HG03342 (cell line): ENCODE measurements around the gene GON4L.
"Not testable (repeated sequence)": the region's sequence is repeated elsewhere in the genome, so short reads cannot be mapped to it uniquely, and the experiment has no call there.

Experiments used
- ATAC-seq: cut with Tn5 transposase; IDR thresholded peaks from one replicate; pipeline ENCODE4 v1.9.1; 2021; ENCODE audit warnings: mild to moderate bottlenecking, moderate library complexity; ENCODE audit not compliant: unreplicated experiment

GON4L gene

DNA sequence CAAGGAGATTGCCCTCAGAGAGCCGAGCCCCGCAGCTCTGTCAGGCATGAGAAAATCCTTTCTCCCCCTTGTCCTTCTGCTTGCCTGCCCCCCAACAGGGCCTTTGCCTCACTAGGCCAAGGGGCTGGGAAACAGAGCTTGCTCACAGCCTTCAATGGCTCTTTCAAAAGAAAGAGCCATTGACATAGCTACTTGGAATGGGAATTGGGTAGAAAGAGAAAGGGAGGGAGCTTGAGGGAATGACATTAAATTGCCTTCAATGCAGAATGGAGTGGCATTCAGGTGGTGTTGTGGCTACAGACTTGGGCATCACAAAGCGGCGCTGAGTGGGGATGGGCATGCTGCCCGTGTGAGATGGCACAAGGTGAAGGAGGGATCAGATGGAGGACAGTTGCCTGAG lies 15.5 kb upstream of the GON4L start:
- ATAC-seq: no peak

DNA sequence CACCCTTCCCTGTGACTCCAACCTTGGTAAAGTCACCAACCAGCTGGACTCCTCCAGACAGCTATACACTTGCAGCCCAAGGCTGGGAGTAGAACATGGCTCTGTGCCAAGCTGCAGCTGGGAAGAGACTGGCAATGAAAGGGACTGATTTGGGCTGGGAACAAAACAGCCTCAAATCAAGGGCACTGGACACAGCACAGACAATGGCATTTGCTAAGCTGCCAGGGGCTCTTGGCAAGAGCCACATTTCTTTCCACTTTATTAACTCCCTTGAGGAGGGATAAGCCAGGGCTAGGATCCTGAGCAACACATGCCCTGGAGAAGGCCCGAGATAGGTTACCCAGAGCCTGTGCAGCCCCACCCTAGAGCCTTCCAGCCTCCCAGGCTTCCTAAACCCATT lies 14.4 kb upstream of the GON4L start:
- no peak for ATAC-seq

DNA sequence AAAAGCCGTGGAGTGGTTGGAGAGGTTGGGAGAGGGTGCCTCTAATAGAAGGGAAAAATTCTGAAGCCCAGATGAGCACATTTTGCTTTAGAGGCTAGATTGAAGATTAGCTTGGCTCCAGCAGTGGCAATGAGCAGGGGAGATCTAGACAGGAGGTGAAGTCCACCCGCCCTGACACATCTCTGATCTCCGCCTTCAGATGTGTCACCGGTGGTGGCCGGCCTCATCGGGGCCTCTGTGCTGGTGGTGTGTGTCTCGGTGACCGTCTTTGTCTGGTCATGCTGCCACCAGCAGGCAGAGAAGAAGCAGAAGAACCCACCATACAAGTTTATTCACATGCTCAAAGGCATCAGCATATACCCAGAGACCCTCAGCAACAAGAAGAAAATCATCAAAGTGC lies 10.8 kb upstream of the GON4L start:
- no peak for ATAC-seq

DNA sequence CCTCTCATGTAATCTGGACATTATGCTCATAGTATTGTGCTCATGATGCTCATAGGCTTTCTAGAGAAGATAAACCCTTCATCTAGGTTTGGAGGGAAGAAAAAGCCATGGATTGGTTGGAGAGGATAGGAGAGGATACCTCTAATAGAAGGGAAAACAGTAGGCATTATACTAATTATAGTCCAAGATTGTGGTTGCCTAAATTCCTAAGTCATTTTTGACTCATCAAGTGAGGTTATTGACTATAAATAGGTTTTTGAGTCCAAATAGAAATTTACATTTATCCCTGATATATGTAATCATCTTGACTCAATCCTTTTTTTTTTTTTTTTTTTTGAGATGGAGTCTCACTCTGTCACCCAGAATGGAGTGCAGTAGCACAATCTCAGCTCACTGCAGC lies 7.4 kb upstream of the GON4L start:
- ATAC-seq: no peak

DNA sequence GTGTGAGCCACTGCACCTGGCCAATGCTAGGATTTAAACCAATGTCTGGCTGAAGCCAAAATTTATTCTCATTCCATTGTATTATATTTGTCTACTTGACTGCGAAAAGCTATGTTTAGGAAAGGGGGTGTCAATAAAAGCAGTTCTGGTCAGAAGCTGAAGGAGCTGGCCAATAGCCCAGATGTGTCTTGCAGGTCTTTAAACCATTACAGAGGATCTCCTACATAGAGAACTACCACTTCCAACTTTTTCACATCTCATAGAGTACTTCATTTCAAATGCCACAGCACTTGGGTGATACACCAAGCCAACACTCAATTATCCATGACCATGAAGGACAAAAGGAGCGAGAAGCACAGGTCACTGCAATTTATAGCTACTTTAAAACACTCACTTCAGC lies 4.9 kb upstream of the GON4L start:
- no peak for ATAC-seq

DNA sequence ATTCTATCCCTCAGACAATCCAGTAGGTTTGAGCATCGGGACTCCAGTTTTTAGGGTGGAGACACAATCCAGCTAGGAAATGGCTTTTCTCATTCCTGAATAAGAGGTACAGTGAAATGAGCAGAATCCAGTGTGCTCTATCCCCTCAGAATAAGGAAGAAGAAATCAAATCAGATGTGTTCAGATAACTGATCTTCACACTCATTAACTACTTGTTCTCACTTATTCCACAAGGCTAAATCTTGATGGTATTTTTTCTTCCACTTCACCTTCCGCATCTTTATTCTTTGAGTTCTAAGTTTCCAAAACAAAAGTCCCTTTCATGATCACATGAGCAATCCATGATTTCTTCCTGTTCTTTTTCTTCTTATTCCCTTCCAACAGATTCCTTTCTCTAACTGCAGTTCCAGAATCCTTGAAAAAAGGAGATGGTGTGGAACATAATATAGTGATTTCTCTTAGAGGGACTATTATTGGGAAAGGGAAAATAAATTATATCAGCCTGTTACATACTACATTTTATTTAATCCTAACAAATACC lies 4.0 kb upstream of the GON4L start:
- ATAC-seq: no peak

DNA sequence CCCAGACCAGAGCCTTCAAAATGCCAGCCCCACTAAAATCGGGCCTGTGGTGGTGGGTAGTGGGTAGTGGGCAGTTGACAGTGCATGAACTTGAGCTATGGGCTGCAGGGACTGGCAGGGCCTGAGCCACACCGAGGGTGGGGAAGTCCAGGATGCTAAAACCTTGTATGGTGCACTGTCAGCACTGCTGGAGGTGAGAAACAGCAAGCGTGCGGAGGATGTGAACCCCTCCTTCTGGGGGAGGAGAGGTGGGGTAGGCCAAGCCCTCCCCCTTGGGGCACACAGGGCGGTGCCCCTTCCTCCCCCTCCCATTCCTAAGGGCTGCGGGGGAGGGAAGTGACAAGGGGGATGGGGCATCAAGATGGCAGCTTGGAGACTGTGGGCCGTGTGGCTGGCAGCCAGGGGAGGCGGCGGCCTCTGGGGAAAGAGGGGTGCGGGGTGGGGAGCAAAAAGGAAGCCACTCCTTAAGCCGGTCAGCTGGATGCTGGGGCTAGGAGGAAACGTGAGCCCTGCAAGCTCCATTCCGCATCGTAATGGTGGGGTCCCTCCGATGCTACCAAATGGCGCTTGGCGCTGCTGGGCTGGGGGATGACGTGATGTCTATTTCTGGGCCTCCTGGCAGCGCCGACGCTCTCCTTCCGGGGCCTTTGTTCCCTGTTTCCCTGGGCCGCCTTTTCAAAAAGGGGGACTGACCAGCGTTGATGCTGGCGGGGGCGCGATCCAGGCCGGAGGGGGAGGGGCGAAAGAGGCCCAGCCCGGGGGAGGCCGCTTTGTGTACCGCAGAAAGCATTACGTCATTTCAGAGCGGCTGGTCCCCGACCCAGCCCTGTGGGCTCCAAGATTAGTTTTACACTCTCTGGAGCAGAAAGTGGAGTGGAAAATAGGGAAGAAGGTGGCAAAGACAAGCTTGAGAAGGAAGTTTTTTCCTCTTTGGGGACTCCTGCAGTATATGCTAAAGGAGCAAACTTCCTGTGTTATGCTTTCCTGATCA lies 3.2 kb upstream of the GON4L start:
- peak; percentile 30 for ATAC-seq

DNA sequence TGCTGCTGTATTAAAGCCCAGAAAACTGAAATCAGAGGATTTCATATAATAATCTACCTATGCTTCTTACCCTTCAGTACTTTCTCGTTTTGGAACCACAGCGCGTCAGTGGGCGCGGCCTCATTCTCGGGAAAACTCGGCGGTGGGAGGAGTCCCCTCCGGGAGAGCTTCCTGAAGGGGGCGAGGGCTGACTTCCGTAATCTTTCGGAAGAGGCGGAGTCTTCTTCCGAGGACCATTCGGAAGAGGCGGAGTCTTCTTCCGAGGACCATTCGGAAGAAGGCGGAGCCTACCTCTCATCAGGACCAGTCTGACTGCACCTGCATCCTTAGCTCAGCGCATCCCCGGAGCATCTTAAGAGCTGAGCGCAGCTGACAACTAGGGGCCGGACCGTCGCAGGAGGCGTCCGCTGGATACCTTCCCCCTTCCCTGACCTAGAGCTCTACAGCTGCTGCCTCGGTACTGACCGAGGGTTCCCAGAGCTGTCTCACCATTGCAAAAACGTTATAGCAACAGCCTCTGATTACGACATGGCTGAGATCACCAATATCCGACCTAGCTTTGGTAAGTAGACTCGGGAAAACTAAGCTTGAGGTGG lies 2.3 kb upstream of the GON4L start, which contains the start of gene SYT11:
TSS of gene SYT11 (plus strand) at position 334 of the 596 bp plus-strand sequence. CDS start at position 529, 195 bp downstream.
- ATAC-seq: peak; percentile 63

- ATAC-seq: no peak
Measured at GRCh38 chr1:155858800-155859233, 1.8 kb upstream of the GON4L start.

DNA sequence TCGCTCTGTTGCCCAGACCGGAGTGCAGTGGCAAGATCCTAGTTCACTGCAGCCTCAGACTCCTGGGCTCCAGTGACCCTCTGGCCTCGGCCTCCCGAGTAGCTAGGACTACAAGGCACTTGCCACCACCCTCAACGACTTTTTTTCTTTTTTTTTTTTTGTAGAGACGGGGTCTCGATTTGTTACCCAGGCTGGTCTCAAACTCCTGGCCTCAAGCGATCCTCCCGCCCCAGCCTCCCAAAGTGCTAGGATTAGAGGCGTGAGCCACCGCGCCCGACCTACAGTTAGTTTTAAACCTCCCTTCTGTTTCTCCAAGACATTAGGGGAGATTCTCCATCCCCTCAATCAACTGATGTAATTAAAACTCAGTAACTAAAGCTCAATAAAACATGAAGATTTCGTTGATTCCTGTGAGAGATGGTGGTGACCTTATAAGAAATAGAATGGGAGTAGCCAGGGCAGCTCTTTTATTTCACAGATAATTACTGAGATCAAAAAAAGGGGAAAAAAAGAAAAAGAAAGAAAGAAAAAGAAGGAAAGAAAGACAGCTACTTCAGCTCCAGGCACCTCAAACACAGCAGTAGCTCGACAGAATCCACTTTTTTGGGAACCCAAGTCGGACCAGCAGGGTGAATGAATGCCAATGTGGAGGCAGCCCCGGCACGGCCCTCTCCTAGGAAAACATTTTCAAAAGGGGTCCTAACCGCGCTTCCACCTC lies 598 bp downstream of the GON4L start:
- no peak for ATAC-seq

GRCh38 chr1:155850345-155850744 lies 6.7 kb downstream of the GON4L start:
- ATAC-seq: no peak

GRCh38 chr1:155847823-155848529 lies 9.0 kb downstream of the GON4L start:
- ATAC-seq: no peak

DNA sequence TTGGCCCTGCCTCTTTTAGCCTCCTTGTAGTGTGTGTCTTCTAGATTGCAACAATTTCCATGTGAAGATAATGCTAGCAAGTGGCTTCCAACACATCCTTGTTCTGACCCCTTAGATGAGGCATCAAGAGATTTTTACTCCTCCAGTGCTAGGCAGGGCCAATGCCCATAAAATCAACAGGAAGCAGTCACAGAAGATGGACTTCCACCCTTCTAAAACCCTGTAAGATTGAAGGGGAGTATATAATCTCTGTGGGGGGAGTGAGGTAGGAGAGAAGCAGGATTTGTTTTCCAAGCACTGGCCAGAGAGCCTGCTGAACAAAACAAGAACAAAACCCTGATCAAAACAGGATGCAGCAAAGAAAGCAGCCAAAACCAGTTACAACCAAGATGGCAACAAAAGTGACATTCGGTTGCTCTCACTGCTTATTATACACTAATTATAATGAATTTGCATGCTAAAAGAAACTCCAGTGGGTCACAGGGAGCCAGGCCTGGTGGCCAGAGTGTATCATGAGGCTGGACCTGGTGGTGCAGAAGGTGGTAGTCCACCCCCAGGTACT lies 12.1 kb downstream of the GON4L start:
- ATAC-seq: no peak

DNA sequence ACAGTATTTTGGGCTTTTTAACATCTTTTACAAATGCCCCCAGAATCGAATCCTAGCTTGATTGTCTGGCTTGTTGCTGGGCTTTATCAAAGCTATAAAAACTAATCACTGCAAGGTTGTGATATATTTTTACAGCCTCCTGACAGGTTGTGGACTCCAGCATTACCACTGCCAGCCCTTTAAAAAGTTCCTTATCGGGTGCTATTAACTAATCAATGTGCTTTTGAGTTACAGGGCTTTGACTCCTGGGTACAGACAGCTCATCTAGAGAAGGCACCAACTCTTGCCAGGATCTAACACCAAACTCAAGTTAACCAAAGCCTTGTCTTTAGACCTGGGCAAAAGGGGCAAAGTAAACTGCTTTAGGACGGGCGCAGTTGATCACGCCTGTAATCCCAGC lies 16.6 kb downstream of the GON4L start:
- no peak for ATAC-seq

GRCh38 chr1:155835548-155835947 lies 21.5 kb downstream of the GON4L start:
- ATAC-seq: no peak

DNA sequence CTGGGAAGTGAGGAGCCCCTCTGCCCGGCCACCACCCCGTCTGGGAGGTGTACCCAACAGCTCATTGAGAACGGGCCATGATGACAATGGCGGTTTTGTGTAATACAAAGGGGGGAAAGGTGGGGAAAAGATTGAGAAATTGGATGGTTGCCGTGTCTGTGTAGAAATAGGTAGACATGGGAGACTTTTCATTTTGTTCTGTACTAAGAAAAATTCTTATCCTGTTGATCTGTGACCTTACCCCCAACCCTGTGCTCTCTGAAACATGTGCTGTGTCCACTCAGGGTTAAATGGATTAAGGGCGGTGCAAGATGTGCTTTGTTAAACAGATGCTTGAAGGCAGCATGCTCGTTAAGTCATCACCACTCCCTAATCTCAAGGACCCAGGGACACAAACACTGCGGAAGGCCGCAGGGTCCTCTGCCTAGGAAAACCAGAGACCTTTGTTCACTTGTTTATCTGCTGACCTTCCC lies 22.1 kb downstream of the GON4L start:
- not testable (repeated sequence) for ATAC-seq

DNA sequence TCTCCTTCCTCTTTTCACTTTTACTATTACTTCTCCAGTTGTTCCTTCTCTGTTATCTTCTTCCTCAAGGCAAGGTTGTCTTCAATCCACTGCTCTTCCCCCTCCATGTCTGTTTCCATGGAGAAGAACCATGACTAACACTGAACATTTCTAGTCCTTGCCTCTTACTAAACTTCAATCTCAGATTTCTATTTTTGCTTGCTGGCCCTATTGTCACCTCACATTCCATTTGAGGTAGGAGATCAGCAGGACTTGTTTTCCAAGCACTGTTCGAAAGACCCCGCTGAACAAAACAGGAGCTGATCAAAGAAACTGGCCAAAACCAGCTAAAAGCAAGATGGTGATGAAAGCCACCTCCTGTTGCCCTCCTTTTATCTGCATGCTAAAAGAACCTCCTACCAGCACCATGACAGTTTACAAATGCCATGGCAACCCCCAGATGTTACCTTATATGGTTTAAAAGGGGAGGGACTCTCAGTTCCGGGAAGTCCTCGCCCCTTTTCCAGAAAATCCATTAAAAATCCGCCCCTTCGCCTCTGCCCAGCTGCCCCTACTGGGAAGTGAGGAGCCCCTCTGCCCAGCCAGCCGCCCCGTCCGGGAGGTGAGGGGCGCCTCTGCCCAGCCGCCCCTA lies 22.6 kb downstream of the GON4L start:
- ATAC-seq: no peak

DNA sequence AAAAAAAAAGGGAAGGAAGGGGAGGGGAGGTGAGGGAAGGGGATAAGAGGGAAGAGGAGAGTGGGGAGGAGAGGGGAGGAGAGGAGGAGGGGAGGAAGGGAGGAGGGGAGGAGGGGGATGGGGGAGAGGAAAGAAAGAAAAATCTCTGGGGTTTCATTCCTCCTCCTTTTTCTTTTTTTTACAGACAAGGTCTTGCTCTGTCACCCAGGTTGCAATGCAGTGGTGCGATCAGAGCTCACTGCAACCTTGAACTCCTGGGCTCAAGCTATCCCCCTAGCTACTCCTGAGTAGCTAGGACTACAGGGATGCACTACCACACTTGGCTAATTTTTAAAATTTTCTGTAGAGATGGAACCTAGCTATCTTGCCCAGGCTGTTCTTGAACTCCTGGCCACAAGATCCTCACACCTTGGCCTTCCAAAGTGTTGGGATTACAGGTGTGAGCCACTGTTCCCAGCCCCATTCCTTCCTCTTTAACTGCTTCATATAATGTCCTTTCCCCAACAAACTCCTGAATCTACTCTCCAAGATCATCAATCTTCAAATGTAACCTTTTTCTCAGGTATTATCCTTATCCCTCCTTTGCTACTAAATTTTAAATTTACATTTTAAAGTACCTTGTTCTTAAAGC lies 23.2 kb downstream of the GON4L start:
- ATAC-seq: no peak

GRCh38 chr1:155831279-155831976 lies 25.6 kb downstream of the GON4L start:
- ATAC-seq: no peak
